ENCODE data around the gene MGAT4B. TPM values are rescaled to one million over a fixed set of nuclear protein-coding genes. Genes with fewer than 3 reads are reported as not detected.

The MGAT4B gene
- total RNA-seq, 2 experiments from 2014 or later, result 141 to 145 TPM

GRCh38 chr5:179766021-179766725 is 40.5 kb downstream of the MGAT4B start:
- DNase-seq (peak in 1 of 14 experiments; percentile 25), ATAC-seq (ENCODE audit: poor library complexity) (no peak)
- Mint-ChIP-seq H3K4me1 (ENCODE audit: low read depth) (peaks cover 48% of the 10 kb centered on the region), H3K27ac (no peak overlapping the region), H3K4me3 (no peak overlapping the region), H3K36me3 (ENCODE audit: low read depth) (peaks cover 67% of the 10 kb centered on the region), H3K27me3 (no peaks in the 10 kb centered on the region), H3K9me3 (no peaks in the 10 kb centered on the region)
- Histone ChIP-seq H3K27me3 (ENCODE audit: control insufficient read depth in 1 of 2, insufficient read depth in 2 of 2, low read length in 2 of 2) (no peaks in the 10 kb centered on the region), H3K4me3 (ENCODE audit: low read length) (no peak overlapping the region), H3K36me3 (ENCODE audit: insufficient read depth, low read length) (peaks cover 55% of the 10 kb centered on the region), H3K4me1 (ENCODE audit: insufficient read depth, low read length) (peaks cover 33% of the 10 kb centered on the region), H3K27ac (ENCODE audit: low read depth in 1 of 2, low read length in 2 of 2) (no peak overlapping the region), H3K9me3 (ENCODE audit: control insufficient read depth in 1 of 2, insufficient read depth in 1 of 2, low read length in 2 of 2) (no peaks in the 10 kb centered on the region)
- CTCF ChIA-PET, result interaction anchor here (0.9 kb wide), 1 partner anchor 144 kb away, joined by 5 read pairs; no protein-coding TSS in a partner anchor
- TF ChIP-seq, protein P1, sequence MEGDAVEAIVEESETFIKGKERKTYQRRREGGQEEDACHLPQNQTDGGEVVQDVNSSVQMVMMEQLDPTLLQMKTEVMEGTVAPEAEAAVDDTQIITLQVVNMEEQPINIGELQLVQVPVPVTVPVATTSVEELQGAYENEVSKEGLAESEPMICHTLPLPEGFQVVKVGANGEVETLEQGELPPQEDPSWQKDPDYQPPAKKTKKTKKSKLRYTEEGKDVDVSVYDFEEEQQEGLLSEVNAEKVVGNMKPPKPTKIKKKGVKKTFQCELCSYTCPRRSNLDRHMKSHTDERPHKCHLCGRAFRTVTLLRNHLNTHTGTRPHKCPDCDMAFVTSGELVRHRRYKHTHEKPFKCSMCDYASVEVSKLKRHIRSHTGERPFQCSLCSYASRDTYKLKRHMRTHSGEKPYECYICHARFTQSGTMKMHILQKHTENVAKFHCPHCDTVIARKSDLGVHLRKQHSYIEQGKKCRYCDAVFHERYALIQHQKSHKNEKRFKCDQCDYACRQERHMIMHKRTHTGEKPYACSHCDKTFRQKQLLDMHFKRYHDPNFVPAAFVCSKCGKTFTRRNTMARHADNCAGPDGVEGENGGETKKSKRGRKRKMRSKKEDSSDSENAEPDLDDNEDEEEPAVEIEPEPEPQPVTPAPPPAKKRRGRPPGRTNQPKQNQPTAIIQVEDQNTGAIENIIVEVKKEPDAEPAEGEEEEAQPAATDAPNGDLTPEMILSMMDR (IDR thresholded peaks at IDR 0.05), result no peak
- POLR2A ChIA-PET, result interaction anchor here (0.9 to 1.4 kb wide), 2 partner anchors 28 to 30 kb away, joined by 3 read pairs; partner anchors contain the start of gene LTC4S
- intact Hi-C loops (cut with DNase I, micrococcal nuclease), result no loop called here

GRCh38 chr5:179765400-179765799 is 41.3 kb downstream of the MGAT4B start:
- Histone ChIP-seq H3K27ac (ENCODE audit: low read depth in 1 of 2, low read length in 2 of 2) (no peak overlapping the region), H3K9me3 (ENCODE audit: control insufficient read depth in 1 of 2, insufficient read depth in 1 of 2, low read length in 2 of 2) (no peaks in the 10 kb centered on the region), H3K27me3 (ENCODE audit: control insufficient read depth in 1 of 2, insufficient read depth in 2 of 2, low read length in 2 of 2) (no peaks in the 10 kb centered on the region), H3K4me3 (ENCODE audit: low read length) (no peak overlapping the region), H3K4me1 (ENCODE audit: insufficient read depth, low read length) (peaks cover 36% of the 10 kb centered on the region), H3K36me3 (ENCODE audit: insufficient read depth, low read length) (peaks cover 48% of the 10 kb centered on the region)
- peaks cover 59% of the 10 kb centered on the region for H3K36me3 Mint-ChIP-seq (ENCODE audit: low read depth)
- H3K27me3 Mint-ChIP-seq, result no peaks in the 10 kb centered on the region
- H3K4me1 Mint-ChIP-seq (ENCODE audit: low read depth), result peaks cover 51% of the 10 kb centered on the region
- POLR2A ChIA-PET, result no interaction called here
- no peaks in the 10 kb centered on the region for H3K9me3 Mint-ChIP-seq
- intact Hi-C loops (cut with DNase I, micrococcal nuclease), result no loop called here
- no peak for ATAC-seq (ENCODE audit: poor library complexity)
- CTCF ChIA-PET, result no interaction called here
- TF ChIP-seq, protein P1 (IDR thresholded peaks at IDR 0.05), result no peak
- H3K27ac Mint-ChIP-seq, result no peak overlapping the region
- no peak overlapping the region for H3K4me3 Mint-ChIP-seq
- DNase-seq, result peak in 2 of 14 experiments; percentile 35 to 38

GRCh38 chr5:179764056-179764455 is 42.6 kb downstream of the MGAT4B start:
- no peak overlapping the region for H3K27ac ChIP-seq (ENCODE audit: low read depth in 1 of 2, low read length in 2 of 2)
- no peaks in the 10 kb centered on the region for H3K9me3 Mint-ChIP-seq
- H3K27me3 ChIP-seq (ENCODE audit: control insufficient read depth in 1 of 2, insufficient read depth in 2 of 2, low read length in 2 of 2), result no peaks in the 10 kb centered on the region
- peaks cover 38% of the 10 kb centered on the region for H3K36me3 ChIP-seq (ENCODE audit: insufficient read depth, low read length)
- no peak overlapping the region for H3K4me3 Mint-ChIP-seq
- H3K27ac Mint-ChIP-seq, result no peak overlapping the region
- peaks cover 46% of the 10 kb centered on the region for H3K36me3 Mint-ChIP-seq (ENCODE audit: low read depth)
- peaks cover 65% of the 10 kb centered on the region for H3K4me1 Mint-ChIP-seq (ENCODE audit: low read depth)
- no peaks in the 10 kb centered on the region for H3K27me3 Mint-ChIP-seq
- no peak for DNase-seq
- ChIA-PET POLR2A (no interaction called here), CTCF (interaction anchor here (2.4 to 2.9 kb wide), 2 partner anchors 32 to 38 kb away, joined by 15 to 22 read pairs; no protein-coding TSS in a partner anchor)
- no peak for ATAC-seq (ENCODE audit: poor library complexity)
- peaks cover 50% of the 10 kb centered on the region for H3K4me1 ChIP-seq (ENCODE audit: insufficient read depth, low read length)
- H3K9me3 ChIP-seq (ENCODE audit: control insufficient read depth in 1 of 2, insufficient read depth in 1 of 2, low read length in 2 of 2), result no peaks in the 10 kb centered on the region
- no peak overlapping the region for H3K4me3 ChIP-seq (ENCODE audit: low read length)
- intact Hi-C loops (cut with DNase I, micrococcal nuclease), result no loop called here
- TF ChIP-seq, protein P1 (IDR thresholded peaks at IDR 0.05), result no peak

Data from CD4-positive, alpha-beta T cell (primary cell).